Endothelial cell (in vitro differentiated cells): ENCODE measurements around the gene SMIM15. TPM values are rescaled to one million over a fixed set of nuclear protein-coding genes. Genes with fewer than 3 reads are reported as not detected.
"Not testable (repeated sequence)": the region's sequence is repeated elsewhere in the genome, so short reads cannot be mapped to it uniquely, and the experiment has no call there.

Experiments
- DNase-seq: peaks from one replicate; pipeline ENCODE4 v3.0.0; 2021; ENCODE audit warnings: low spot score
- H3K27ac Mint-ChIP-seq: one replicate; pipeline ENCODE4 v1.8.0; 2021; ENCODE audit warnings: mixed read lengths, inconsistent platforms; ENCODE audit not compliant: unreplicated experiment
- H3K27me3 Mint-ChIP-seq: one replicate; pipeline ENCODE4 v1.8.0; 2021; ENCODE audit warnings: mild to moderate bottlenecking, moderate library complexity, mixed read lengths, inconsistent platforms; ENCODE audit not compliant: unreplicated experiment
- H3K36me3 Mint-ChIP-seq: one replicate; pipeline ENCODE4 v1.8.0; 2021; ENCODE audit warnings: mild to moderate bottlenecking, low read depth, mixed read lengths, inconsistent platforms; ENCODE audit not compliant: unreplicated experiment
- H3K4me1 Mint-ChIP-seq: one replicate; pipeline ENCODE4 v1.8.0; 2021; ENCODE audit warnings: mild to moderate bottlenecking, mixed read lengths, inconsistent platforms; ENCODE audit not compliant: unreplicated experiment
- H3K4me3 Mint-ChIP-seq: one replicate; pipeline ENCODE4 v1.8.0; 2021; ENCODE audit warnings: mild to moderate bottlenecking, mixed read lengths, inconsistent platforms; ENCODE audit not compliant: unreplicated experiment
- H3K9me3 Mint-ChIP-seq: one replicate; pipeline ENCODE4 v1.8.0; 2021; ENCODE audit warnings: mixed read lengths, inconsistent platforms; ENCODE audit not compliant: unreplicated experiment
- total RNA-seq: library from RNA; stranded (reverse); fragmentation: NEBNext Ultra II Directional; extraction: Animal tissue kit (Norgen Biotek cat#: 25700); gene quantifications from one replicate; pipeline ENCODE4 v1.2.1, GENCODE V29; 2021; ENCODE audit not compliant: unreplicated experiment
- TF ChIP-seq, protein P1 (sequence below): fragments of 200-600 bp; sonication (generic); IDR thresholded peaks from one replicate; pipeline ENCODE4 v1.5.0; 2021; ENCODE audit warnings: antibody characterized with exemption; ENCODE audit not compliant: unreplicated experiment

The SMIM15 gene
- total RNA-seq, 1 donor from 2014 or later: 92.1 TPM

DNA sequence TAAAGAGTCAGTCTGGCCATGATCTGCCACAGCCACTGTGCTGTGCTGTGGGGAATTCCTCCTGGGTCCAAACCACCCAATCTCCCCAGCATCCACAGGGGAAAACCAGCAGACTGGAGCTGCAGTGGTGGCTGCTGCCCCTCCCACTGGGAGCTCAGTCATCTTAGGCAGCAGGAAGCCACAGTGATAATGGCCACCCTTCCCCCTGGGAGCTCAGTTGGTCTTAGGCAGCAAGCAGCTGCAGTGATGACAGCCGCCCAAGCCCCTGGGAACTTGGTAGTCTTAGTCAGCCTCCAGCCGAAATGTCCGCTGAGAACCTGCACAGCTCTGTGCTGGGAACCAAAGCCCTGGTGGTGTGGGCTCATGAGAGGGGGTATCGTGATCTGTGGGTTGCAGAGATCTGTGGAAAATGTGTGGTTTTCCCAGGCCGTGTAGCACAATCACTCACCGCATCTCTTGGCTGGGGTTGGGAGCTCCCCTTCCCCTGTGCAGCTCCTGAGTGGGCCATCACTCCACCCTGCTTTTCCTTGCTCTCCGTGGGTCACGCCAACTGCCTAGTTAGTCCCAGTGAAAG is 38.4 kb upstream of the SMIM15 start:
- Mint-ChIP-seq H3K4me1 (no peaks in the 10 kb centered on the region), H3K27ac (no peak overlapping the region), H3K9me3 (no peaks in the 10 kb centered on the region), H3K27me3 (no peaks in the 10 kb centered on the region), H3K4me3 (no peak overlapping the region), H3K36me3 (no peaks in the 10 kb centered on the region)
- DNase-seq: no peak
- TF ChIP-seq, protein P1, sequence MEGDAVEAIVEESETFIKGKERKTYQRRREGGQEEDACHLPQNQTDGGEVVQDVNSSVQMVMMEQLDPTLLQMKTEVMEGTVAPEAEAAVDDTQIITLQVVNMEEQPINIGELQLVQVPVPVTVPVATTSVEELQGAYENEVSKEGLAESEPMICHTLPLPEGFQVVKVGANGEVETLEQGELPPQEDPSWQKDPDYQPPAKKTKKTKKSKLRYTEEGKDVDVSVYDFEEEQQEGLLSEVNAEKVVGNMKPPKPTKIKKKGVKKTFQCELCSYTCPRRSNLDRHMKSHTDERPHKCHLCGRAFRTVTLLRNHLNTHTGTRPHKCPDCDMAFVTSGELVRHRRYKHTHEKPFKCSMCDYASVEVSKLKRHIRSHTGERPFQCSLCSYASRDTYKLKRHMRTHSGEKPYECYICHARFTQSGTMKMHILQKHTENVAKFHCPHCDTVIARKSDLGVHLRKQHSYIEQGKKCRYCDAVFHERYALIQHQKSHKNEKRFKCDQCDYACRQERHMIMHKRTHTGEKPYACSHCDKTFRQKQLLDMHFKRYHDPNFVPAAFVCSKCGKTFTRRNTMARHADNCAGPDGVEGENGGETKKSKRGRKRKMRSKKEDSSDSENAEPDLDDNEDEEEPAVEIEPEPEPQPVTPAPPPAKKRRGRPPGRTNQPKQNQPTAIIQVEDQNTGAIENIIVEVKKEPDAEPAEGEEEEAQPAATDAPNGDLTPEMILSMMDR: no peak

DNA sequence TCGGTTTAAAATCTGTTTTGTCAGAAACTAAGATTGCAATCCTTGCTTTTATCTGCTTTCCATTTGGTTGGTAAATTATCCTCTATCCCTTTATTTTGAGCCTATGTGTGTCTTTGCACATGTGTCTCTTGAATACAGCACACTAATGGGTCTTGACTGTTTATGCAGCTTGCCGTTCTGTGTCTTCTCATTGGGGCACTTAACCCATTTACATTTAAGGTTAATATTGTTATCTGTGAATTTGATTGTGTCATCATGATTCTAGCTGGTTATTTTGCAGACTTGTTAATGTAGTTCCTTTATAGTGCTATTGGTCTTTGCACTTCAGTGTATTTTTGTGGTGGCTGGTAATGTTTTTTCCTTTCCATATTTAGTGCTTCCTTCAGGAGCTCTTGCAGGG is 36.3 kb upstream of the SMIM15 start:
- Mint-ChIP-seq H3K4me3 (no peak overlapping the region), H3K27ac (no peak overlapping the region), H3K36me3 (no peaks in the 10 kb centered on the region), H3K4me1 (no peaks in the 10 kb centered on the region), H3K9me3 (no peaks in the 10 kb centered on the region), H3K27me3 (no peaks in the 10 kb centered on the region)
- no peak for DNase-seq
- TF ChIP-seq, protein P1: no peak

DNA sequence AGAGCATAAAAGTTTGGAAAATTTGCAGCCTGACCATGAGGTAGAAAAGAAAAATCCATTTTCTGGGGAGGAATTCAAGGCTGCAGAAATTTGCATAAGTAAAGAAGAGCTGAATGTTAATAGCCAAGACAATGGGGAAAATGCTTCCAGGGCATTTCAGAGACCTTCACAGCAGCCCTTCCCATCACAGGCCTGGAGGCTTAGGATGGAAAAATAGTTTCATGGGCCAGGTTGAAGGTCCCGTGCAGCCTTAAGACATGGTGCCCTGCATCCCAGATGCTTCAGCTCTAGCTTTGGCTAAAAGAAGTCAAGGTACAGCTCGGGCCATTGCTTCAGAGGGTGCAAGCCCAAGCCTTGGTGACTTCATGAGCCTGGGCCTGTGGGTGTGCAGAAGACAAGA is 25.6 kb upstream of the SMIM15 start:
- not testable (repeated sequence) for H3K9me3 Mint-ChIP-seq, H3K4me1 Mint-ChIP-seq, H3K36me3 Mint-ChIP-seq, H3K27ac Mint-ChIP-seq, H3K4me3 Mint-ChIP-seq, DNase-seq, H3K27me3 Mint-ChIP-seq

DNA sequence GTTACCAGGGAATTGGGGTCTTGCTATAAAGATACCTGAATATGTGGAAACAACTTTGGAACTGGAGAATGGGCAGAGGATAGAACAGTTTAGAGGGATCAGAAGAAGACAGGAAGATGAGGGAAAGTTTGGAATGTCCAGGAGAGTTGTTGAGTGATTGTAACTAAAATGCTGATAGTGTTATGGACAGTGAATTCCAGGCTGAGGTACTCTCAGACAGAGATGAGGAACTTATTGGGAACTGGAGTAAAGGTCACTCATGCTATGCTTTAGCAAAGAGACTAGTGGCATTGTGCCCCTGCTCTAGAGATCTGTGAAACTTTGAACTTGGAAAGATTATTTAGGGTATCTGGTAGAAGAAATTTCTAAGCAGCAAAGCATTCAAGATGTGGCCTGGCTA is 25.1 kb upstream of the SMIM15 start:
- DNase-seq, H3K9me3 Mint-ChIP-seq: not testable (repeated sequence)

GRCh38 chr5:61186634-61187033 is 24.4 kb upstream of the SMIM15 start:
- peaks cover 8% of the 10 kb centered on the region for H3K27me3 Mint-ChIP-seq
- H3K4me3 Mint-ChIP-seq: no peak overlapping the region
- peaks cover 7% of the 10 kb centered on the region for H3K4me1 Mint-ChIP-seq
- TF ChIP-seq, protein P1: no peak
- no peaks in the 10 kb centered on the region for H3K9me3 Mint-ChIP-seq
- peaks cover 4% of the 10 kb centered on the region for H3K36me3 Mint-ChIP-seq
- no peak overlapping the region for H3K27ac Mint-ChIP-seq
- DNase-seq: no peak

More for the DNA sequence above, 25.1 kb upstream of the SMIM15 start:
- H3K36me3 Mint-ChIP-seq, H3K4me1 Mint-ChIP-seq, H3K4me3 Mint-ChIP-seq, H3K27ac Mint-ChIP-seq, H3K27me3 Mint-ChIP-seq: not testable (repeated sequence)

DNA sequence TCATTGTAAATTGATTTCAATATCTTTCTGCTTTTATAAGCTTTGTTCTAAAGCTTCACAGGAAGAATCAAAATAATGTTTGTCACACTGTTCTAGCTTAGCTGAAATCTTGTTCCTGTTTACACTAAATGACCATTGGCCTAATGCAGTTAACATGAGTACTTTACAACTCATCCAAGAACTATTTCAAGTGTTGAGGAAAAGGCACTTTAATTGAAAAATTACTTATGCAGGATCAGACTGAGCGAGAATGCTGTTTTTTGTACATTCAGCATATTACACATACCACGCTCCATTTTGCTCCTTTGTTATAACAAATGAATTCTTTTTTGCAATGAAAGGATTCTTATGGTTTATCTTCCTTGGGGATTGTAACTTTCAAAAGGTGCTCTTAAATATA is 22.4 kb upstream of the SMIM15 start:
- Mint-ChIP-seq H3K4me1 (peaks cover 7% of the 10 kb centered on the region), H3K27me3 (peaks cover 1% of the 10 kb centered on the region), H3K9me3 (no peaks in the 10 kb centered on the region), H3K4me3 (no peak overlapping the region), H3K36me3 (peaks cover 4% of the 10 kb centered on the region), H3K27ac (no peak overlapping the region)
- DNase-seq: no peak
- TF ChIP-seq, protein P1: no peak
